Measurements from ENCODE around the gene ZBTB7C. TPM values are rescaled to one million over a fixed set of nuclear protein-coding genes. Genes with fewer than 3 reads are reported as not detected.

The ZBTB7C gene
- total and polyA plus RNA-seq, 10 of the 15 experiments (the other 5 are each of a cell fraction or from before 2014, with no cell fraction given): under 0.01 to 0.08 (median 0.01) TPM; not detected in 7

- no peak for TF ChIP-seq CEBPZ (IDR thresholded peaks at IDR 0.05; ENCODE audit: low read depth, low read length)
Observed at GRCh38 chr18:48387300-48387699, 21.9 kb downstream of the ZBTB7C start (continued).

GRCh38 chr18:48385596-48385995 lies 23.6 kb downstream of the ZBTB7C start:
- Histone ChIP-seq H3K9me3 (replicated peaks; ENCODE audit: control insufficient read depth, insufficient read depth, low read length) (no peaks in the 10 kb centered on the region), H3K27ac (ENCODE audit: control insufficient read depth, insufficient read depth) (no peak overlapping the region), H3K4me2 (ENCODE audit: control insufficient read depth, insufficient read depth) (no peak overlapping the region), H3K4me3 (no peak overlapping the region), H3K36me3 (ENCODE audit: control insufficient read depth in 2 of 2, insufficient read depth in 2 of 2, low read length in 1 of 2) (no peaks in the 10 kb centered on the region), H3K4me1 (ENCODE audit: control insufficient read depth, insufficient read depth, low read length) (no peaks in the 10 kb centered on the region), H3K79me2 (ENCODE audit: control insufficient read depth, insufficient read depth, low read length) (no peaks in the 10 kb centered on the region), H3K9ac (ENCODE audit: control insufficient read depth, insufficient read depth, low read length) (no peak overlapping the region), H3K27me3 (replicated peaks in 1 of 2; ENCODE audit: control insufficient read depth in 2 of 2, insufficient read depth in 2 of 2, low read length in 1 of 2) (no peaks in the 10 kb centered on the region), H2AFZ (ENCODE audit: control insufficient read depth, low read depth, low read length) (no peak overlapping the region), H4K20me1 (ENCODE audit: control insufficient read depth, insufficient read depth) (no peaks in the 10 kb centered on the region; the same call in 1 of the 2 replicates)
- SMC1A ChIA-PET (ENCODE audit: uncharacterized antibody, unreplicated experiment): no interaction called here
- TF ChIP-seq SMC3 (IDR thresholded peaks at IDR 0.05; ENCODE audit: borderline replicate concordance, low read length) (no peak), RBBP5 (conservative IDR thresholded peaks at IDR 0.05) (no peak)
- 20% methylated on average over 12 of the region's 12 CpGs for WGBS (ENCODE audit: insufficient coverage, insufficient replicate concordance, low lambda C conversion rate, missing lambda C conversion rate)
- DNase-seq (ENCODE audit: low read depth, low spot score) (no peak), ATAC-seq (no peak), FAIRE-seq (no peak)
- POLR2A ChIA-PET: no interaction called here
- in situ Hi-C loops (cut with MboI): no loop called here
- CTCF ChIA-PET: no interaction called here
- no TSS peak for BruUV-seq (replicated peaks)
- intact Hi-C loops (cut with micrococcal nuclease; ENCODE audit: unreplicated experiment): no loop called here
- RAD21 ChIA-PET (ENCODE audit: unreplicated experiment): interaction anchor here (0.6 kb wide), 1 partner anchor 159 kb away, joined by 3 read pairs; no protein-coding TSS in a partner anchor

All from GM12878 (cell line).